Stimulated activated CD4-positive, alpha-beta T cell treated with anti-CD3 and anti-CD28 coated beads, TNF-alpha, amount 100 ng/mL, for 4 hours (primary cell): ENCODE measurements around the gene BFSP1.
A peak's percentile ranks its signal among the peaks of the same experiment; 100 is the strongest.

Experiments
- DNase-seq, 3 experiments: peaks; one replicate each; pipeline ENCODE4 v3.0.0-alpha.2; 2020; ENCODE audit warnings: low read depth in 3 of 3

The BFSP1 gene

DNA sequence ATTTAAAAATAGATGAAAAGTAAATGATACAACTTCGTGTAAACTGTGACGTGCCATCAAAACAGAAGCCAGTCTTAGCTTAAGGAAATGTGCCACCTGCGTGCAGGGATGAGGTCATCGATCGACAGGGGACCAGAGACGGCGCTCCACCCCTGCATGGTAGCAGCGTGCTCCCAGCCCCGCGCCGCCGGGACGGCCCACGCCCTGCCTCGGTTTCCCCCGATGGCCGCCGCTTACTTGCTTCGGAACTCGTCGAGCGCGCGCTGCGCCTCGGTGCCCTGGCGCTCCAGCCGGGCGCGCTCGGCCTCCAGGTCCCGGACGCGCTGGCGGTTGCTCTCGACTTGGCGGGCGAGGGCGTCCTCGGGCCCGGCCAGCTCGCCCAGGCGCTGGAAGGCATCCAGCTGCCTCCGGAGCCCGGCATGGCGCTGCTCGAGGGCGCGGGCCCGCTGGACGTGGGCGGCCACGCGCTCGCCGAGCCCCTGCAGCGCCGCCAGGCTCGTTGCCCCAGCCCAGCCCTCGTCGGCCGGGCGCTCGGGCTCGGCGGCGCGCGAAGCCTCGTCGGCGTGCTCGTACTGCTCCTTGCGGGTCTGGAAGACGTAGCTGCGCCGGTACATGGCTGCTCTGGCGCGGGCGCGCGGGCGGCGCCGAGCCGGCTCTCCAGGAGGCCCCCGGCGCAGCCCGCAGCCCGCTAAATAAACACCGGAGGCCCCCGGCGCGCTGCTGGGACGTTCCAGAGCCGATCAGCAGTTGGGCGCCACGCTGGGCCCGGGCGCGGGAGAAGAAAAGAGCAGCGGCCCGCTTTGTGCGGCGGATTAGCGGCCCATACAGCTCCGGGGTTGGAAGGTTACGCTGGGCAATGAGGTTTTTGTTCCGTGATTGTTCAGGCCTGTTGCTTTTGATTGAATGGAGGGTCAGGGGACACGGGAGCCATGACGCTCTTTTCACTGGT is at the start of gene BFSP1:
Gene BFSP1, minus strand, starts transcription at position 664 of the 949 bp plus-strand sequence. Its CDS starts 50 bp downstream, at position 614.
- DNase-seq, result peak; percentile 17 to 21 (median 19)

- no peak for DNase-seq
Measured at GRCh38 chr20:17580895-17581294, 49.7 kb upstream of the BFSP1 start.

DNA sequence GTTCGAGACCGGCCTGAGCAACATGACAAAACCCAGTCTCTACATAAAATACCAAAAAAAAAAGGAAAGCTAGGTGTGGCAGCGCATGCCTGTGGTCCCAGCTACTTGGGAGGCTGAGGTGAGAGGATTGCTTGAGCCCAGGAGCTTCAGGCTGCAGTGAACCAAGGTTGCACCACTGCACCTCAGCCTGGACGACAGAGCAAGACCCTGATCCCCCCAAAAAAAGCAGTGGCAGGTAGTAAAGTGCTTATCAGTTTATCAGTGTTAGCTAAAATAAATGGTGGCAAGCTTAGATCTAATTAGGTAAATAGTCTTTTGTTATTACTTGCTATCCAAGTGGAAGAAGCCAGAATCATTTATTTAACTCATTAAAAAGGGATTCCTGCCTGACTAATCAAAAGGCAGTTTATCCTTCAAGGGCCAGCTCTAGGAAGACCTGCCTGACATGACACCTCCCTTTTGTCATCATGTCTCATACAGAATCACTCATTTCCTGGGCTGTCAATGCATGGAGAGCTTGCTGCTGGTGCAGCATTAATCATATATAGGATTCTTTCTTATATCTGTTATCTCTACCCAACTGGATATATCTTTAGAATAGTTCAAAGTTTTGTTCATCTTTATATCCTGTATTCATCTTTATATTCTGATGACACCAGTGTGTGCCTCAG is 48.3 kb upstream of the BFSP1 start:
- DNase-seq, result no peak

DNA sequence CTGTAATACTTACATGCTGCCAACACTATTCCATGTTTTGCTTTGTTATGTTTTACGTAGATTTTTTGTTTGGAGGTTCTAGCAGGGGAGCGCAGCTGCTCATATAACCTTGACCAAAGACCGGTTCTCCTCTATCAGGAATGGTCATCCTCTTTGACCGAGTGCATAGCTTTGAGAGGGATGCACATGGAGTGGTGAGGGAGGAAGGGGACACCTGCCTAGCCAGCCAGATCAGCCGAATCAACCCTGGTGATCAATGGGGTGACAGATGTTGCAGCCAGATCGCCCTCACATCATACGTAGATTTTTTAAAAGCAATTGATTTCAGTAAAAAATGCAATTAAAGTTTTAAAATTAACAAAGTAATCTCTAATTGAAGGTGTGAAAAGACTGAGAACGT is 45.0 kb upstream of the BFSP1 start:
- DNase-seq, result no peak

- no peak for DNase-seq
Measured at GRCh38 chr20:17573463-17573862, 42.3 kb upstream of the BFSP1 start.

- no peak for DNase-seq
Measured at GRCh38 chr20:17572034-17572638, 41.0 kb upstream of the BFSP1 start.

DNA sequence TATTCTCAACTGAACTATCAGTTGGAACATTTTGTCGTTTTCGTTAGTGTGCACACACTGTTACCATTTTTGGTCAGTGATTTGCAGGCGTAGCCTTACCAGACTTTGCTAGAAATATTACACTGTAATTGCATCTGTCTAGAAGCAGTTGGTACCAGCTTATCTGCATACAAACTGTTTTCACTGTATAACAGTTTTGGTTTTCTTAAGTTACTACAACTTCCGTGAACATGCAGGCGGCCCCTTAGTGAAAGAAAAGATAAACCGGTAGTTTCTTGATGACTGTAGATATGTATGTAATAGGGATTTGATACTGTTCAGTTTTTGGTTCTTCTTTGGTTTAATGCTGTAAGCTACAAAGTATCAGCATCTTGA is 40.0 kb upstream of the BFSP1 start:
- no peak for DNase-seq

GRCh38 chr20:17570347-17571152 is 39.4 kb upstream of the BFSP1 start:
- no peak for DNase-seq

GRCh38 chr20:17569616-17570346 is 38.6 kb upstream of the BFSP1 start, which contains the start of gene DSTN:
DSTN (plus strand) TSS chr20:17570075; CDS start chr20:17570209, 134 bp downstream.
- peak; percentile 72 to 79 (median 76) for DNase-seq

DNA sequence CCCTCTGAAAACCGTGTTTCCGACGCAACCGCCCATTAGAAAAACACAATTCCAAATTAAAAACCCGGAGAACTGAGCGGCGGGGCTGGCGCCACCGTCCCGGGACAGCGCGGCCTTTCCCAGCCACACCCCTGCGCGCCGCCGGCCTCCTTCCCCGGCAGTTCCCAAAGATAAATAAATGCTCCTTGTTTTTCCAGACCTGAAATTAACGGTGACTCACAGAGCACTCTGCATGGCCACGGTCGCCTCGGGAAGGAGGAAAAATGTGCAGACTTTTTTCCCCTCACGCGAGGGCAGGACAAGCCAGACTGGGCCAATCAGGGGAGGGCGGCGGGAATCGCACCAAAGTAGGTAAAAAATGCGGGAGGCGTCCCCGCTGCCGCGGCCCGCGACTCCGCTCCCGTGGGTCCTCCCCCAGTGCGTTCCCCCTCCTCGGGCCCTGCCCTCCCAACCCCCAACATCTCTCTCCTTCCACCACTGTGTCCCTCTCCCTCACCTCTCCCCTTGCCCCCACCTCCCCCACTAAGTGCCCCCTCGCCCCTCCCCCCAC is 37.9 kb upstream of the BFSP1 start:
- DNase-seq, result no peak

DNA sequence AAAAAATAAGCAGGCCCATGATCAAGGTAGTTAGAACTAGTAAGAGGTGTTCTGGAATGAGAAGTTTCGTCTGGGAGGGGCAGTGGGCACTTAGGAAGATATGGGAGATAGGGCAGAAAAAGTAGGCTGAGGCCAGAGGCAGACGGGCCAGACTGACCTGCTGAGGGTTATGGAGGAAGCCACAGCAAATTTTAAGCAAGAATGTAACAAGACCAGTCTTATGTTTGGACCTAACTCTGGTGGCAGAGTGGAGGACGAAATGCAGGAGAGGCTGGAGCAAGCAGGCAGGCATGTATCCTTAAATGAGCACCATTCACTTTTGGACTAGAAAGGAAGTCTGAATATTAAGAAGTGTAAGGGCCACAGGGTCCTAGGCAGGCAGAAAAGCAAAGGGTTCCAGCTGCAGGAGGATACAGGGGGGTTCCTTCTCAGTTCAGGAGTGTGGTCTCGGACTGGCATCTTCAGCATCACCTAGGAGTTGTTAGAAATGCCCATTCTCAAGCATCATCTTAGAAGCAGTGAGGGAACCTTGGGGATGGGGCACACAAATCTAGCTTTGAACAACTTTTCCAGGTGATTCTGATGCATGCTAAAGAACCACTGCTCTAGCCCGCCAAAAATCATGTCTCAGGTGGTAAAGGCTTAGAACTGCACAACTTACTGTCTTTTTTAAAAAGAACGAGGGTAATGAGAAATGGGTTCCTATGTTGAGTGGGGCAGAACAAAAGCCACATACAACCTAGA is 37.0 kb upstream of the BFSP1 start:
- DNase-seq, result no peak

DNA sequence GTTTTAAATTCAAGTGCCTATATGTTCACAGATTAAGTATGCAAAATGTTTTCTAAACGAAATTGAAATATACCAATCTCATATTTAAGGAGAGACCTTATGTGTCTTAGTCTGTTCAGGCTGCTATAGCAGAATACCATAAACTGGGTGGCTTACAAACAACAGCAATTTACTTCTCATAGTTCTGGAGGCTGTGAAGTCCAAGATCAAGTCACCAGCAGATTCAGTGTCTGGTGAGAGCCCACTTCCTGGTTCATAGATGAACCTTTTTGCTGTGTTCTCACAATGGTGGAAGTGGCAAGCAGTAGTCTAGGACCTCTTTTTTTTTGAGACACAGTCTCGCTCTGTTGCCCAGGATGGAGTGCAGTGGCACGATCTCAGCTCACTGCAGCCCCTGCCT is 35.2 kb upstream of the BFSP1 start:
- DNase-seq, result no peak

DNA sequence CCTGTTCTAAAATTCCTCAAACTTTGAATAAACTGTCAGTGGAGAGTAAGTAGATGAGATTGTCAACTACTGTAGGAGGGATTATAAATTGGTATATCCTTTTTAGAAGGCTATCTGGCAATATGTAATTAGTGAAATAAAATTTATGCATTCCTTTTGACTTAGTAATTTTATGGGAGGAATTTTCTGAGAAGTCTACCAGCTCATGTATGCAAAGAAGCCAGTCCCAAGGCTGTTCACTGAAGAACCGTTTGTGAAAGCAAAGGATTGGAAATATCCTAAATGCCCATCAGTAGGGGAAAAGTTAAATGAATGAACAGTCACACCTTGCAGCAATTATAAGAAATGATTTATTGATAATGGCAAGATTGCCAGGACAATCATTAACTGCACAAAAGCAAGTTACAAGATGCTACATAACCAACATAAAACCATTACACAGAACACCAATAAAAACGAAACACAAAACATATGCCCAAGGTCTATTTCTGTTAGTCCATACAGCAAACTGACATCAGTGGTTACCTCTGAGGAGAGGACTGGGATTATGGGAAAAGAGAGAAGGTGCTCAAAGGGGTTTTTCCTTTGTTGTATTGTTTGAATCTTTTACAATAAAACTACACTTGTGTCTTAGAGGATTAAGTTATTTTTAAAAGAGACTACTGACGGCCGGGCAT is 34.1 kb upstream of the BFSP1 start:
- no peak for DNase-seq

DNA sequence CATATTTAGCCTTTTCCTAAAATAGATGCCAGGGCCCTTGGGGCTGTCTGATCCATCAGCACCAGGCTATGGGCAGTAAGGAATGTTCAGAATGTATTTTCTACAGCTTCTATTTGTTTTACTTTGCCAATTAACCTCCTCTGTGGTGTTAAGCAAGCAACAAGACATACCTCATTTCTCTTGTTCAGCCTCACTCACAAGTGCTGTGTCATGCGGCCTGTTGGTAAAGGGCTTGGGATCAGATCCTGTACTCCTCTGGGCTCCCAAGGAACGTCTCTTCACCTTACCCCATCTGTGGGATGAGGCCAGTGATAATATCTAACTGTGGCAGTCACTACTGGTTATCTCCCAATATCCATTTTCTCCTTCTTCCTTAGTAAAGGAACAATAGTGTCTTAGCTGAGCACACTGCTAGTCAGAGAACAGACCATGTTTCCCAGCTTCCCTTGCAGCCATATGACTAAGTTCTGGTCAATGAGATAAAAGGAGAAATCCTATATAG is 31.7 kb upstream of the BFSP1 start:
- DNase-seq, result no peak

- DNase-seq, result no peak
Measured at GRCh38 chr20:17560344-17561074, 29.3 kb upstream of the BFSP1 start.

DNA sequence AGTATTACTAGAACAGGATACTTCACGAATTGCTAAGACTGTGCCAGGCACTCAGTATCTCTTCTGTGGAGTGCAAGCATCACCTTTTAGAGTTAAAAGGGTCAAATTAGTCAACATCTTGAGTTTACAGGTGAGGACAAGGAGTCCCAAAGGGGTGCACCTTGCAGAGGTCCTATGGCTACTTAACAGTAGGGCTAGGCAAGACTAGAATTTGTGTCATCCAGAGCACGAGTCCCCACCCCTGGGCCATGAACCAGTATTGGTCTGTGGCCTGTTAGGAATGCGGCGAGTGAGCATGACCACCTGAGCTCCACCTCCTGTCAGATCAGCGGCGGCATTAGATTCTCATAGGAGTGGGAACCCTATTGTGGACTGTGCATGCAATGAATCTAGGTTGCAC is 28.2 kb upstream of the BFSP1 start:
- no peak for DNase-seq

DNA sequence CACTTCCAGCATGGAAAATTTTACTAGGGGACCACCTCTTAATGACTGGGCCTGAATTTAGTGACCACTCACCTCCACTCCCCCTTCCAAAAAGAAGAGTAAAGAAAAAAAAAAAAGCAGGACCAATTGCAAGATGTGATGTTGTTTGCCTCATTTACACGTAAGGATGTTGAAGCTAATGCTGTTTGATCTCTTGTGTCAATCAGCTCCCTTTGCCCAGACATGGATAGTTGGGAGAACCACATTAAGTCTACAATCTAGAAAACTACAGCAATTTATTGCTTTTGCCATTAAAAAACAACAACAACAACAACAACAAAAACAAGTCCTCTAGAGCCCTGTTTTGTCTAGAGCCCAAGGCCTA is 27.7 kb upstream of the BFSP1 start:
- DNase-seq, result no peak

GRCh38 chr20:17558154-17558940 is 27.2 kb upstream of the BFSP1 start:
- DNase-seq, result no peak
